22Rv1 (cell line): ENCODE results near the gene DIO2.
A peak's percentile ranks its signal among the peaks of the same experiment; 100 is the strongest.

Source experiments
- ZFX ChIP-seq: fragments of 450-650 bp; IDR thresholded peaks from 2 replicates; pipeline ENCODE4 v1.6.1; 2017; ENCODE audit warnings: antibody characterized with exemption, borderline replicate concordance
- TF ChIP-seq, protein P1 (sequence below): fragments of 450-650 bp; IDR thresholded peaks from 2 replicates; pipeline ENCODE4 v1.5.1; 2017; ENCODE audit warnings: mild to moderate bottlenecking

DNA sequence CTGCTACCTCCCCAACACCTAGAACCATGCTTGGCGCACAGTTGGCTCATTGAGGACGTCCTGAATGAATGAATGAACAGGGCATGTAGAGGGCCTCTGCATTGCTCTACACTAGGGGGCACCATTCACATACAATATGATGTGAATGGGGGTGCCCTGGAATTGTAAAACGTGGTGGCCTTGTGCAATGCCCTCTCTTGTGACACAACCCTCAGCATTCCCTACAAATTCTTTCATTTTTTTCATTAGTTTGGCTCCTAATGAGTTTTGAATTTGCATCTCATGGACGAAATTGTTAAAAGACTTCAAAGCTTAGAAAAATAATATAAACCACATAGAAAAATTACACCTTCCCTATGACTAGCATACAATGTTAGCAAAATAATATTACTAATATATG lies 2.3 kb upstream of the DIO2 start:
- TF ChIP-seq, protein P1, sequence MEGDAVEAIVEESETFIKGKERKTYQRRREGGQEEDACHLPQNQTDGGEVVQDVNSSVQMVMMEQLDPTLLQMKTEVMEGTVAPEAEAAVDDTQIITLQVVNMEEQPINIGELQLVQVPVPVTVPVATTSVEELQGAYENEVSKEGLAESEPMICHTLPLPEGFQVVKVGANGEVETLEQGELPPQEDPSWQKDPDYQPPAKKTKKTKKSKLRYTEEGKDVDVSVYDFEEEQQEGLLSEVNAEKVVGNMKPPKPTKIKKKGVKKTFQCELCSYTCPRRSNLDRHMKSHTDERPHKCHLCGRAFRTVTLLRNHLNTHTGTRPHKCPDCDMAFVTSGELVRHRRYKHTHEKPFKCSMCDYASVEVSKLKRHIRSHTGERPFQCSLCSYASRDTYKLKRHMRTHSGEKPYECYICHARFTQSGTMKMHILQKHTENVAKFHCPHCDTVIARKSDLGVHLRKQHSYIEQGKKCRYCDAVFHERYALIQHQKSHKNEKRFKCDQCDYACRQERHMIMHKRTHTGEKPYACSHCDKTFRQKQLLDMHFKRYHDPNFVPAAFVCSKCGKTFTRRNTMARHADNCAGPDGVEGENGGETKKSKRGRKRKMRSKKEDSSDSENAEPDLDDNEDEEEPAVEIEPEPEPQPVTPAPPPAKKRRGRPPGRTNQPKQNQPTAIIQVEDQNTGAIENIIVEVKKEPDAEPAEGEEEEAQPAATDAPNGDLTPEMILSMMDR = peak; percentile 58
- no peak for TF ChIP-seq ZFX
